Endothelial cell of umbilical vein (primary cell): ENCODE data around the gene TSEN54. TPM values are rescaled to one million over a fixed set of nuclear protein-coding genes. Genes with fewer than 3 reads are reported as not detected.

ENCODE experiments used
- BruUV-seq: library from RNA; stranded (reverse); fragments of 400-500 nt; replicated peaks from 2 replicates; lab custom pipeline; 2021; lab: Mats Ljungman, UMichigan
- CTCF ChIA-PET: fragments of 300-600, 350-600 bp; sonication (Branson Sonifier 250); formaldehyde crosslinking; loops from one replicate; lab custom pipeline; 2021; ENCODE audit warnings: antibody characterized with exemption, inconsistent platforms; lab: Charles Lee
- POLR2A ChIA-PET: fragments of 300-600, 350-600 bp; sonication (Branson Sonifier 250); formaldehyde crosslinking; loops from one replicate; lab custom pipeline; 2021; ENCODE audit warnings: antibody characterized with exemption, inconsistent platforms; lab: Charles Lee
- DNase-seq: peaks from one replicate; pipeline ENCODE4 v3.0.0-alpha.2; 2011; ENCODE audit warnings: low read depth, low spot score
- FAIRE-seq: peaks from 2 replicates; lab custom pipeline; 2011; peaks lifted over from hg19 to GRCh38; lab: Jason Lieb, UNC
- H2AFZ ChIP-seq: 2 replicates; pipeline ENCODE4 v1.6.0; 2012; ENCODE audit warnings: low read depth, low read length, control low read depth, inconsistent platforms
- H3K27ac ChIP-seq: 2 replicates; pipeline ENCODE4 v1.5.1; 2011; ENCODE audit warnings: low read depth, mild to moderate bottlenecking, control low read depth, low read length, moderate library complexity; ENCODE audit not compliant: insufficient read depth
- H3K27me3 ChIP-seq, 2 experiments: 2 replicates each; pipeline versions ENCODE4 v1.6.0 to v1.6.1; 2011; ENCODE audit warnings: low read length in 2 of 2, mixed read lengths in 1 of 2; ENCODE audit not compliant: control insufficient read depth in 2 of 2, insufficient read depth in 2 of 2
- H3K36me3 ChIP-seq, 2 experiments: 2 replicates in 1 of 2; 3 replicates in 1 of 2; pipeline ENCODE4 v1.5.1; 2011; ENCODE audit warnings: low read length in 2 of 2, mild to moderate bottlenecking in 1 of 2, moderate library complexity in 1 of 2; ENCODE audit not compliant: control insufficient read depth in 2 of 2, insufficient read depth in 2 of 2; ENCODE audit errors: extremely low read depth in 1 of 2
- H3K4me1 ChIP-seq: 3 replicates; pipeline ENCODE4 v1.5.1; 2011; ENCODE audit warnings: mild to moderate bottlenecking, low read length; ENCODE audit not compliant: control insufficient read depth, insufficient read depth; ENCODE audit errors: extremely low read depth
- H3K4me2 ChIP-seq: 2 replicates; pipeline ENCODE4 v1.6.1; 2011; ENCODE audit warnings: low read length, control low read depth, mixed read lengths; ENCODE audit not compliant: insufficient read depth
- H3K4me3 ChIP-seq, 3 experiments: fragments of 200-600 bp in 1 of 3; sonication (generic), shearing (Covaris generic) in 1 of 3; replicated peaks in 1 of 3; 2 replicates each; pipeline ENCODE4 v1.5.1; 2011 to 2016; ENCODE audit warnings: control low read depth in 3 of 3, low read length in 3 of 3, mild to moderate bottlenecking in 2 of 3, inconsistent platforms in 1 of 3, low read depth in 1 of 3, moderate library complexity in 1 of 3; ENCODE audit not compliant: insufficient read depth in 1 of 3
- H3K79me2 ChIP-seq: 2 replicates; pipeline ENCODE4 v1.6.0; 2012; ENCODE audit warnings: low read length, inconsistent platforms; ENCODE audit not compliant: control insufficient read depth, insufficient read depth
- H3K9ac ChIP-seq: replicated peaks from 2 replicates; pipeline ENCODE3; 2011; ENCODE audit warnings: low read length, control low read depth; ENCODE audit not compliant: insufficient read depth; ENCODE audit errors: extremely low read depth
- H3K9me1 ChIP-seq: replicated peaks from 3 replicates; pipeline ENCODE4 v1.6.0; 2011; ENCODE audit warnings: mild to moderate bottlenecking, low read length; ENCODE audit not compliant: control insufficient read depth, insufficient read depth; ENCODE audit errors: extremely low read depth
- H3K9me3 ChIP-seq: replicated peaks from 2 replicates; pipeline ENCODE4 v1.5.1; 2012; ENCODE audit warnings: low read length, inconsistent platforms; ENCODE audit not compliant: control insufficient read depth, insufficient read depth
- H4K20me1 ChIP-seq: replicated peaks from 2 replicates; pipeline ENCODE3; 2011; ENCODE audit warnings: mild to moderate bottlenecking, low read length; ENCODE audit not compliant: control insufficient read depth, insufficient read depth; ENCODE audit errors: extremely low read depth
- EZH2 ChIP-seq: IDR thresholded peaks from 2 replicates; pipeline ENCODE4 v1.6.1; 2012; ENCODE audit warnings: borderline replicate concordance, low read depth, mild to moderate bottlenecking, moderate library complexity, low read length, inconsistent platforms; ENCODE audit not compliant: severe bottlenecking
- FOS ChIP-seq: IDR thresholded peaks from 2 replicates; pipeline ENCODE4 v1.6.1; 2011; ENCODE audit warnings: mild to moderate bottlenecking, low read length, moderate library complexity, borderline replicate concordance; ENCODE audit not compliant: insufficient read depth
- MYC ChIP-seq: IDR thresholded peaks from one replicate; pipeline ENCODE4 v1.6.1; 2011; ENCODE audit warnings: mild to moderate bottlenecking, low read depth, low read length
- POLR2AphosphoS5 ChIP-seq: IDR thresholded peaks from 2 replicates; pipeline ENCODE4 v1.6.1; 2012; ENCODE audit warnings: low read depth, mild to moderate bottlenecking, control low read depth, low read length, moderate library complexity; ENCODE audit not compliant: insufficient read depth
- dilution Hi-C: fragments of 300-500 bp; cut with MboI; formaldehyde crosslinking; loops from one replicate; pipeline ENCODE4 v1.15.0; 2019; ENCODE audit warnings: low sequenced_read_pairs; ENCODE audit not compliant: extremely low pct_ligation_motif_present
- intact Hi-C: fragments of 100-400 bp; cut with micrococcal nuclease; formaldehyde crosslinking; loops from one replicate; pipeline ENCODE4 v1.10.0; 2022
- polyA plus RNA-seq, 4 experiments: library from polyadenylated mRNA; depleted of rRNA in 3 of 4; stranded (reverse) in 3 of 4; unstranded in 1 of 4; fragments of >200 nt; gene quantifications; 2 replicates each; pipeline versions ENCODE4 v1.2.1 to v1.2.3, GENCODE V29; 2011 to 2012; ENCODE audit warnings: missing spikeins in 1 of 4
- total RNA-seq: library from RNA; stranded (reverse); gene quantifications from 2 replicates; pipeline ENCODE4 v1.2.3, GENCODE V29; 2021
- TF ChIP-seq, protein P1 (sequence below), 2 donors: IDR thresholded peaks; 1 replicate in 1 of 2; 2 replicates in 1 of 2; pipeline ENCODE4 v1.5.1; 2011; ENCODE audit warnings: low read length in 2 of 2, mild to moderate bottlenecking in 2 of 2, moderate library complexity in 2 of 2, control low read depth in 1 of 2, inconsistent platforms in 1 of 2, low read depth in 1 of 2; ENCODE audit not compliant: insufficient read depth in 1 of 2; ENCODE audit errors: extremely low read depth in 1 of 2
- TF ChIP-seq, protein P2 (sequence below): IDR thresholded peaks from 2 replicates; pipeline ENCODE4 v1.6.1; 2011; ENCODE audit not compliant: insufficient read depth, insufficient read length

Gene TSEN54
- total and polyA plus RNA-seq, 2 donors (not counting 3 experiments of a cell fraction or from before 2014, with no cell fraction given), result 22.3 to 26.3 TPM

- no peak for TF ChIP-seq MYC
- TF ChIP-seq POLR2AphosphoS5, result no peak
- TF ChIP-seq, protein P1, sequence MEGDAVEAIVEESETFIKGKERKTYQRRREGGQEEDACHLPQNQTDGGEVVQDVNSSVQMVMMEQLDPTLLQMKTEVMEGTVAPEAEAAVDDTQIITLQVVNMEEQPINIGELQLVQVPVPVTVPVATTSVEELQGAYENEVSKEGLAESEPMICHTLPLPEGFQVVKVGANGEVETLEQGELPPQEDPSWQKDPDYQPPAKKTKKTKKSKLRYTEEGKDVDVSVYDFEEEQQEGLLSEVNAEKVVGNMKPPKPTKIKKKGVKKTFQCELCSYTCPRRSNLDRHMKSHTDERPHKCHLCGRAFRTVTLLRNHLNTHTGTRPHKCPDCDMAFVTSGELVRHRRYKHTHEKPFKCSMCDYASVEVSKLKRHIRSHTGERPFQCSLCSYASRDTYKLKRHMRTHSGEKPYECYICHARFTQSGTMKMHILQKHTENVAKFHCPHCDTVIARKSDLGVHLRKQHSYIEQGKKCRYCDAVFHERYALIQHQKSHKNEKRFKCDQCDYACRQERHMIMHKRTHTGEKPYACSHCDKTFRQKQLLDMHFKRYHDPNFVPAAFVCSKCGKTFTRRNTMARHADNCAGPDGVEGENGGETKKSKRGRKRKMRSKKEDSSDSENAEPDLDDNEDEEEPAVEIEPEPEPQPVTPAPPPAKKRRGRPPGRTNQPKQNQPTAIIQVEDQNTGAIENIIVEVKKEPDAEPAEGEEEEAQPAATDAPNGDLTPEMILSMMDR (IDR thresholded peaks at IDR 0.05; ENCODE audit: extremely low read depth in 1 of 2, insufficient read depth in 1 of 2, low read depth in 1 of 2, low read length in 2 of 2), result no peak
- no peak for TF ChIP-seq EZH2
- TF ChIP-seq, protein P2, sequence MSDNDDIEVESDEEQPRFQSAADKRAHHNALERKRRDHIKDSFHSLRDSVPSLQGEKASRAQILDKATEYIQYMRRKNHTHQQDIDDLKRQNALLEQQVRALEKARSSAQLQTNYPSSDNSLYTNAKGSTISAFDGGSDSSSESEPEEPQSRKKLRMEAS, result no peak
- no peak for TF ChIP-seq FOS
- Histone ChIP-seq H3K27ac (no peak overlapping the region), H3K27me3 (no peaks in the 10 kb centered on the region), H3K9ac (no peak overlapping the region), H3K4me1 (no peaks in the 10 kb centered on the region), H3K36me3 (no peaks in the 10 kb centered on the region), H2AFZ (no peak overlapping the region), H3K9me3 (no peaks in the 10 kb centered on the region), H3K79me2 (no peaks in the 10 kb centered on the region), H3K4me2 (no peak overlapping the region), H3K4me3 (no peak overlapping the region), H4K20me1 (no peaks in the 10 kb centered on the region), H3K9me1 (no peaks in the 10 kb centered on the region)
- ChIA-PET POLR2A (no interaction called here), CTCF (no interaction called here)
- BruUV-seq, result no TSS peak
- FAIRE-seq (no peak), DNase-seq (no peak)
- dilution Hi-C loops (no loop called here), intact Hi-C loops (no loop called here)
Measured at GRCh38 chr17:75546181-75546580, 29.9 kb downstream of the TSEN54 start.
